HK-2 (cell line): ENCODE measurements around the gene ATP11A.

Experiments used
- DNase-seq: peaks from one replicate; pipeline ENCODE4 v3.0.0-alpha.2; 2018; ENCODE audit not compliant: unreplicated experiment

ATP11A gene

GRCh38 chr13:112928020-112928971 is 238.5 kb downstream of the ATP11A start:
- no peak for DNase-seq

DNA sequence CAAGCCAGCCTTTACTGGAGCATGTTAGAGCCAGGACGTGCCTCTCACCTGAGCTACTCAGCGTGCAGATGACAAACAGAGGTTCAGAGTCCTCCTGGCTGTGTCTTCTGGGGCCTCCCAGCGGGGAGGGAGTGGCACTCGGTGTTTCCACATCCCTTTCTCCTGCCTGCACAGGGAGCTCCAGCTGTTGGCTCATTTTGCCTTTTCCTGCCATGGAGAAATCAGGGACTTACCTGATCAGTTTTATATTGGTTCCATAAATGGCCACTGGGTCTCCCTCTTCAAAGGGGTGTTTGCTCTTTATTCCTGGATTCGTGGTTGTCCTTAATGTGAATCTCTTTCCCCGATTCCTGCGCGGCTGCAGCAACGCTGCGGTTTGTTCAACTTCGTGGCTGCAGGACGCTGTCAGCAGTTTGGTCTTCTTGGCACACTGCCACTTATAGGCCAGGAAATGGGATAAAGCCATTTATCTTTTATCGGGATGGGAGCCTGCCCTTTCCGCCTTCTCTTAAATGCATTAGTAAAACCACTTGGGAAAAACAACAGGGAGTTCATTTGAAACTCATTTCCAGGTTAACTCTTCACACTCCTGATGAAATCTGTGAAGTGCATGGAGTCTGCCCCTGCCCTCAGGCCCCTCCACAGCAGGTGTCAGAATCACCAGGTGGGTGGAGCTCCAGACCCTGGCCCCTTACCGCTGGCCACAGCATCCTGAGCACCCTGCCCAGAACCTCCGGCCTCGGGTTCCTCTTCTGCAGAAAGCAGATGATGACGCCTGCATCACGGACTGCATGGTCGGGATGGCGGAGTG is 239.3 kb downstream of the ATP11A start:
- no peak for DNase-seq

- DNase-seq = no peak
Observed at GRCh38 chr13:112929783-112930055, 239.9 kb downstream of the ATP11A start.

DNA sequence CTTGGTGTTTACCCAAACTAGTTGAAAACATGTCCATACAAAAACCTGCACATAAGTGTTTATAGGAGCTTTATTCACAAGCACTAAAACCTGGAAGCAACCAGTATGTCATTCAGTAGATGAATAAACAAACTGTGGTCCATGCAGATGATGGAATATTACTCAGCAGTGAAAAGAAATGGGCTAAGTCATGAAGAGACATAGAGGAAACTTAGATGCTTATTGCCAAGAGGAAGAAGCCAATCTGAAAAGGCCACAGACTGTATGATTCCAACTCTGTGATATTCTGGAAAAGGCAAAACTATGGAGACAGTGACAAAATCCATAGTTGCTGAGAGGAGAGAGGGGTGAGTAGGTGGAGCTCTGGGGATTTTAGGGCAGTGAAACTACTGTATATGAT is 240.4 kb downstream of the ATP11A start:
- no peak for DNase-seq

DNA sequence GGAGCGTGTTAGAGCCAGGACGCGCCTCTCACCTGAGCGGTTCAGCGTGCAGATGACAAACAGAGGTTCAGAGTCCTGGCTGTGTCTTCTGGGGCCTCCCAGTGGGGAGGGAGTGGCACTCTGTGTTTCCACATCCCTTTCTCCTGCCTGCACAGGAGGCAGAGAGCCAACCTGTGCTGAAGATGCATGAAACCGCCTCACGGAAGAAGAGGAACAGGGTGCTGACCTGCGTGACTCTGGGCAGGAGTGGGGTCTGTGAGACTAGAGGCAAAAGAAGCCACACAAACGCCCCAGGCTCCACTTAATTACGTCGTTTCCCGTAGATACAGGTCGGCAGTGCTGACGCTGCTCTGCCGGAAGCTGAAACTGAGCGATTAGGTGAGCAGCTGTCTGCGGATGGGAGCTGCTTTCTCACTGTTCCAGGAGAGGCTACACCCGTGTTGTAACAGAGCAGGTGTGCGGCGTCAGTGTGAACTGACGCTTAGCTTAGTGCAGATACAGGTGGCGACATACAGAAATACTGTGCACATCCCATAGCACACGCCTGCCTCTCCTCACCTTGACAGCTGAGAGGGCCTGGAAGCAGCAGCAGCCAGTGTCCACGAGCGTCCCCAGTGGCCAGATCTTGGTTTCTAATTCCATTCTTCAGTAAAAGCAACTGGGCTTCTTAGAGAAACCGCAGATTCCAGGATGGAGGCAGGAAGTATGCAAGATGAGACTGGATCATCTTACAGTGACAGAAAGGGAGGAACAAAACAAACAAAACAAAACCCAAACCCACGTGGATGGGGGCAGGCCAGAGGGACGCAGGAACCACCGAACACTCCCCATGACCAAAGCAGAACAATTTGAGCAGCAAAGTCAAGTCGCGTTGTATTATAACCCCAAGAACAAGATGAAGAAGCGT is 241.4 kb downstream of the ATP11A start:
- DNase-seq = no peak

DNA sequence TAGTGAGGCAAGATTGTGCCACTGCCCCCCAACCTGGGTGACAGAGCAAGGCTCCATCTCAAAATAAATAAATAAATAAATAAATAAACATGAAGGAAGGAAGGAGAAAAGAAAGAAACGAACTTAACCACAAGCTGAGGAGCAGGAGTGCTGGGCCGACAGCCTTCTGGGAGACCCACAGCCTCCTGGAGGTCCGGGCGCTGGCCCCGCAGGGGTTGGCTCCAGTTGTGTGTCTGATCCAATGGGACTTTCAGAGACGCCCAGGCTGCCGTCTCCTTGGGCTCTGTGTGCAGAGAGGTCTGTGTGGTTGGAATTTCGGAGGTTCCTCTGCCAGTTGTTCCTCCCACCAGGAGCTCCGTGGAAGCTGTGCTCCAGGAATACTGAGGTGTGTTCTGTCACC is 243.1 kb downstream of the ATP11A start:
- DNase-seq = no peak

- no peak for DNase-seq
Observed at GRCh38 chr13:112933649-112934048, 243.8 kb downstream of the ATP11A start.

DNA sequence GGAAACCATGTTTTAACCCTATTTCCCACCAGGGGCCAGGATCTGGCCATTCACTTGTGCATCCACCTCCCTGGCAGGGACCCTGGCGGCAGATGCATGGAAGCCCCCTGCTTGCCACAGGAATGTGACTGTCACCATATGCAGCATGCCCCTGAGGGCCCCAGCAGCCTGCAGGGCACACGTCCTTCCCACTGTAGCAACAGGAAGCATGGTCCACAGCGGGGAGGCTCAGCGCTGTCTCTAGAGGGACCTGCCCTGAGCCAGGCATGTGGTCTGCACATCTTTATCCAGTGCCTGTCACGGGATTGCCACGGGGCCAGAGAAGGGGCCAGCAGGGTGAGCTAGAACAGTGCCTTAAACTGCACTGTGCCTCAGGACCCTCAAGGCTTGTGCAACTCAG is 244.2 kb downstream of the ATP11A start:
- DNase-seq = no peak
